ENCODE measurements around the gene NUMBL. TPM values are rescaled to one million over a fixed set of nuclear protein-coding genes. Genes with fewer than 3 reads are reported as not detected.
"Not testable (repeated sequence)": the region's sequence is repeated elsewhere in the genome, so short reads cannot be mapped to it uniquely, and the experiment has no call there.

NUMBL gene
- total RNA-seq, 2 donors from 2014 or later: 5.7 to 7.5 TPM

DNA sequence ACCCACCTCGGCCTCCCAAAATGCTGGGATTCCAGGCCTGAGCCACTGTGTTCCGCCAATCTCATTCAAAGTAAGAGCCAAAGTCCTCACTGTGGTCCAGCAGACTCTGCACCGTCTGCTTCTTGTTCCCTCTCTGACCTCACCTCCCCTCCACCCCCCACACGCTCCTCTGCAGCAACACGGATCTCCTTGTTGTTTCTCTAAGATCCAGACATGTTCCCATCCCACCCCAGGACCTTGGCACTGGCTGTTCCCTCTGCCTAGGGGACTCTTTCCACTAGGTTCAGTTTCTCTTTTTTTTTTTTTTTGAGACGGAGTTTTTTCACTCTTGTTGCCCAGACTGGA, 50.8 kb downstream of the NUMBL start:
- H3K9me3 ChIP-seq (ENCODE audit: control insufficient read depth, low read length, poor library complexity, severe bottlenecking): no peaks in the 10 kb centered on the region
- DNase-seq (no peak), ATAC-seq (no peak)
- Mint-ChIP-seq H3K4me3 (no peak overlapping the region), H3K27ac (no peak overlapping the region), H3K36me3 (ENCODE audit: low read depth) (no peaks in the 10 kb centered on the region), H3K4me1 (peaks cover under 1% of the 10 kb centered on the region), H3K27me3 (peaks cover 7% of the 10 kb centered on the region)

DNA sequence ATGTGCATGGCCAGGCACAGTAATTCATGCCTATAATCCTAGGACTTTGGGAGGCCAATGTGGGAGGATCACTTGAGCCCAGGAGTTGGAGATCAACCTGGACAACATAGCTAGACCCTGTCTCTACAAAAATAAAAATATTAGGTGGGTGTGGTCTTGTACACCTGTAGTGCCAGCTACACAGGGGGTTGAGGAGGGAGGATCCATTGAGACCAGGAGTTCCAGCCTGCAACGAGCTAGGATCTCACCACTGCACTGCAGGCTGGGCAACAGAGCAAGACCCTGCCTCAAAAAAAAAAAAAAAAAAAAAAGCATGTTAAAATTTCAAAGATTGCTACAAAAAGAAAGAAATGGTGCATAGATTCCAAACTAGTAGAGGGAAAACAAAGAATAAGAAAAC, 52.1 kb downstream of the NUMBL start:
- H3K36me3 Mint-ChIP-seq (ENCODE audit: low read depth): no peaks in the 10 kb centered on the region
- DNase-seq: no peak
- H3K4me3 Mint-ChIP-seq: no peak overlapping the region
- H3K27me3 Mint-ChIP-seq: peaks cover 11% of the 10 kb centered on the region
- no peak overlapping the region for H3K27ac Mint-ChIP-seq
- H3K4me1 Mint-ChIP-seq: peaks cover 10% of the 10 kb centered on the region
- no peak for ATAC-seq
- no peaks in the 10 kb centered on the region for H3K9me3 ChIP-seq (ENCODE audit: control insufficient read depth, low read length, poor library complexity, severe bottlenecking)

DNA sequence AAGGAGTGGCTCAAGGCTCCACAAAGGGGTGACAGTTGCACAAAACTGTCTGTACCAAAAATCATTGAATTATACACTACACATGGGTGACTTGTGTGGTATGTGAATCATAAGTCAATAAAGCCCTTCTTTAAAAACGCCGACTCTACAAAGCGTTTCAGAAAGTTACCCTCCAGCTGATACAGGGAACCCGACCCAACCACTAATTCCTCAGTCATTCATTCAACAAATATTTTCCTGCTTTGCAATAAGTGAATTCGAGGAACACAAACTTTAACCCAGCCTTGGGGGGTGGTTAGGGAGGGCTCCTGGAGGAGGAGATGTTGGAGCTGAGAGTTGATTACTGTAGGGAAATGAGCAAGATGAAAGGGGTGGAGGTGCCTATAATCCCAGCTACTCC, 57.2 kb downstream of the NUMBL start:
- DNase-seq: no peak
- ATAC-seq: no peak
- no peak overlapping the region for H3K27ac Mint-ChIP-seq
- peaks cover 14% of the 10 kb centered on the region for H3K4me1 Mint-ChIP-seq
- peaks cover 4% of the 10 kb centered on the region for H3K36me3 Mint-ChIP-seq (ENCODE audit: low read depth)
- no peak overlapping the region for H3K4me3 Mint-ChIP-seq
- peaks cover 4% of the 10 kb centered on the region for H3K27me3 Mint-ChIP-seq
- no peaks in the 10 kb centered on the region for H3K9me3 ChIP-seq (ENCODE audit: control insufficient read depth, low read length, poor library complexity, severe bottlenecking)

DNA sequence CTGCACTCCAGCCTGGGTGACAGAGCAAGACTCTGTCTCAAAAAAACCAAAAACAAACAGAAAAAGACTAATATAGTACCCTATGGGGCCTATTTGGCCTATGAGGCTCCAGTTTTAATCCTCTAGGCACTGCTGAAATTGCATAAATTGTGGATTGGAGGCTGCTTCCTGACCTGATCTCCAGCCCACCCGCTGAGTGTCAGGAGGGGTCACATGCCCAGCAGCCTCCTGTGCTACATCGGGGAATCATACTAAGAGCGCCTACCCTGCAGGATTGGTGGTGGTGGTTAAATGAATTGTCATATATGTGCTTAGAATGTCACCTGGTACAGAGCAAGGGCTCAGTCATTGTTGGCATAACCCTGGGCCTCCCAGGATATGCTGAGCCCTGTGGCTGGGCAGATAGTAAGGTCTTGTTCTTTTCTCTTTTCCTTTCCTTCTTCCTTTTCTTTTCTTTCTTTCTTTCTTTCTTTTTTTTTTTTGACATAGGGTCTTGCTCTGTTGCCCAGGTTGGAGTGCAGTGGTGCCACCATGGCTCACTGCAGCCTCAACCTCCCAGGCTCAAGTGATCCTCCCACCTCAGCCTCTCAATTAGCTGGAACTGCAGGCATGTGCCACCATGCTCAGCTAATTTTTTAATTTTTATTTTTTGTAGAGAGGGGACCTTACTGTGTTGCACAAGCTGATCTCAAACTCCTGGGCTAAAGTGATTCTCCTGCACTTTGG, 58.0 kb downstream of the NUMBL start:
- peaks cover 4% of the 10 kb centered on the region for H3K27me3 Mint-ChIP-seq

DNA sequence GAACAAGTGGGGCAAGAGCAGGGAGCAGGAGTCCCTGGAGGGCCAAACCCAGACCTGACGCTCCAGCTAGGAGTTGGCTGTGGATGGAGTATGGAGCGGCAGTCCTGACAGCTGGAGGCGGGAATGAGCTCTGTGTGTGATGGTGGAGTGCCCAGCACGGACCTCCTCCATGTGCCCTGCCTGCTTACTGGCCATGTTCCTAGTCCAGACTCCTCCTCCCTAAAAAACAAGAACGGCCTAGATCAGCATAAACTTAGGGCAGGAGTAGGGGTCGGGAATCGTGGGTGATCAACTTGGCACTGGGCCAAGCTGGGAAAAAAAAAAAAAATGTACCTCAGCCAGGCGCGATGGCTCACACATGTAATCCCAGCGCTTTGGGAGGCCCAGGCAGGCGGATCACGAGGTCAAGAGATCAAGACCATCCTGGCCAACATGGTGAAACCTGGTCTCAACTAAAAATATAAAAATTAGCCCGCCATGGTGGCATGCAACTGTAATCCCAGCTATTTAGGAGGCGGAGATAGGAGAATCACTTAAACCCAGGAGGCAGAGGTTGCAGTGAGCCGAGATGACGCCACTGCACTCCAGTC, 59.8 kb downstream of the NUMBL start:
- peaks cover 6% of the 10 kb centered on the region for H3K36me3 Mint-ChIP-seq (ENCODE audit: low read depth)
- H3K27ac Mint-ChIP-seq: no peak overlapping the region
- DNase-seq (no peak), ATAC-seq (no peak)
- H3K27me3 Mint-ChIP-seq: peaks cover 4% of the 10 kb centered on the region
- H3K9me3 ChIP-seq (ENCODE audit: control insufficient read depth, low read length, poor library complexity, severe bottlenecking): no peaks in the 10 kb centered on the region
- no peak overlapping the region for H3K4me3 Mint-ChIP-seq
- peaks cover 18% of the 10 kb centered on the region for H3K4me1 Mint-ChIP-seq

More for the DNA sequence above, 58.0 kb downstream of the NUMBL start:
- no peaks in the 10 kb centered on the region for H3K9me3 ChIP-seq (ENCODE audit: control insufficient read depth, low read length, poor library complexity, severe bottlenecking)
- DNase-seq (no peak), ATAC-seq (no peak)
- no peak overlapping the region for H3K4me3 Mint-ChIP-seq
- peaks cover 4% of the 10 kb centered on the region for H3K36me3 Mint-ChIP-seq (ENCODE audit: low read depth)
- peaks cover 14% of the 10 kb centered on the region for H3K4me1 Mint-ChIP-seq
- no peak overlapping the region for H3K27ac Mint-ChIP-seq

DNA sequence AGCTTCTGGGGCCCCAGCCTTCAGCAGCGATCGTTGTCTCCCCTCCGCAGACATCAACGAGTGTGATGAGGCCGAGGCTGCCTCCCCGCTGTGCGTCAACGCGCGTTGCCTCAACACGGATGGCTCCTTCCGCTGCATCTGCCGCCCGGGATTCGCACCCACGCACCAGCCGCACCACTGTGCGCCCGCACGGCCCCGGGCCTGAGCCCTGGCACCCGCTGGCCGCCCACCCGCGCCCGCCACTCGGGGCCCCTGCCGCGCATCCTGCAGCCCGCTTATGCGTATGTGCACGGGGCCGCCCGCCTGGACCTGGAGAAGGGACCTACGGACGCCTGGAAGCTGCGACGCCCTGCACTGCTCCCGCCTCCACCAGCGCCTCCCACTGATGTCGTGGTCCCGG, 61.1 kb downstream of the NUMBL start:
- H3K4me1 Mint-ChIP-seq: peaks cover 19% of the 10 kb centered on the region
- H3K27ac Mint-ChIP-seq: no peak overlapping the region
- H3K27me3 Mint-ChIP-seq: peaks cover under 1% of the 10 kb centered on the region
- DNase-seq (no peak), ATAC-seq (no peak)
- no peaks in the 10 kb centered on the region for H3K9me3 ChIP-seq (ENCODE audit: control insufficient read depth, low read length, poor library complexity, severe bottlenecking)
- H3K4me3 Mint-ChIP-seq: no peak overlapping the region
- H3K36me3 Mint-ChIP-seq (ENCODE audit: low read depth): peaks cover 12% of the 10 kb centered on the region

DNA sequence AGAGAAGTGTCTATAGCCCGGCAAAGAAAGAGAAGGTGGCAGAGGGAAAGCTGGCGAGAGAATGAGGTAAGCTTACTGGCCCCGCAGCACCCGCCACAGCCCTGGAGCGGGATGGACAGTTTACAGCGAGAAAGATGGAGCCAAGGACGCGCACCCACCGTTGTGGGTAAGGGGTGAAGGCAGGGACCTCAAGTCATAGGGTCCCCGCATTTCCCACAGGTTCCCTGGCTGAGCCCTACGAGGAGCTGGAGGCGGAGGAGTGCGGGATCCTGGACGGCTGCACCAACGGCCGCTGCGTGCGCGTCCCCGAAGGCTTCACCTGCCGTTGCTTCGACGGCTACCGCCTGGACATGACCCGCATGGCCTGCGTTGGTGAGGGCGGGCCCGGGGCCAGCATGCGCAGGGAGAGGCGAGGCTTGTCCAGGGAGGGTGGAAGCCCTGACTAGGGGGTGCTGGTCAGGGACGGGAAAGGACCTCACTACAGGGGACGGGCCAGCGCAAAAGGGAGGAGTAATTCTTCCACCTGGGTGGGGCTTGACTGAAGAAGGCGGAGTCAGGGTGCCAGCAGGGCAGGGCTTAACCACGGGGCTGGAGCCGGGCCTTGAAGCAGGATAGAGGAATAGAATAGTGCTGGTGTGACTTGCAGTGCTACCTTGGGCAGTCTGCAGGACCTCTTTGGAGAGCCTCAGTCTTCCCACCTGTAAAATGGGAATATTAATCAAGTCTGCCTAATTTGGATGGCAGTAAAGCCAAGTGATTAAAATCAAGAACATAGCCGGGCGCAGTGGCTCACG, 62.8 kb downstream of the NUMBL start:
- Mint-ChIP-seq H3K4me3 (no peak overlapping the region), H3K4me1 (peaks cover 16% of the 10 kb centered on the region), H3K27me3 (no peaks in the 10 kb centered on the region), H3K36me3 (ENCODE audit: low read depth) (peaks cover 14% of the 10 kb centered on the region), H3K27ac (peak overlapping the region; percentile 45)
- DNase-seq: no peak
- H3K9me3 ChIP-seq (ENCODE audit: control insufficient read depth, low read length, poor library complexity, severe bottlenecking): no peaks in the 10 kb centered on the region
- ATAC-seq: no peak

DNA sequence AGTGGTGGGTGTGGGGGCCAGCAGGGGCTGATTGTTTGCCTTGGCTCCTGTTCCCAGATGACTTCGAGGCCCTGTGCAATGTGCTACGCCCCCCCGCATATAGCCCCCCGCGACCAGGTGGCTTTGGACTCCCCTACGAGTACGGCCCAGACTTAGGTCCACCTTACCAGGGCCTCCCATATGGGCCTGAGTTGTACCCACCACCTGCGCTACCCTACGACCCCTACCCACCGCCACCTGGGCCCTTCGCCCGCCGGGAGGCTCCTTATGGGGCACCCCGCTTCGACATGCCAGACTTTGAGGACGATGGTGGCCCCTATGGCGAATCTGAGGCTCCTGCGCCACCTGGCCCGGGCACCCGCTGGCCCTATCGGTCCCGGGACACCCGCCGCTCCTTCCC, 63.5 kb downstream of the NUMBL start:
- peaks cover 17% of the 10 kb centered on the region for H3K4me1 Mint-ChIP-seq
- H3K9me3 ChIP-seq (ENCODE audit: control insufficient read depth, low read length, poor library complexity, severe bottlenecking): no peaks in the 10 kb centered on the region
- DNase-seq (no peak), ATAC-seq (no peak)
- H3K36me3 Mint-ChIP-seq (ENCODE audit: low read depth): peaks cover 14% of the 10 kb centered on the region
- H3K27ac Mint-ChIP-seq: no peak overlapping the region
- H3K4me3 Mint-ChIP-seq: no peak overlapping the region
- no peaks in the 10 kb centered on the region for H3K27me3 Mint-ChIP-seq

DNA sequence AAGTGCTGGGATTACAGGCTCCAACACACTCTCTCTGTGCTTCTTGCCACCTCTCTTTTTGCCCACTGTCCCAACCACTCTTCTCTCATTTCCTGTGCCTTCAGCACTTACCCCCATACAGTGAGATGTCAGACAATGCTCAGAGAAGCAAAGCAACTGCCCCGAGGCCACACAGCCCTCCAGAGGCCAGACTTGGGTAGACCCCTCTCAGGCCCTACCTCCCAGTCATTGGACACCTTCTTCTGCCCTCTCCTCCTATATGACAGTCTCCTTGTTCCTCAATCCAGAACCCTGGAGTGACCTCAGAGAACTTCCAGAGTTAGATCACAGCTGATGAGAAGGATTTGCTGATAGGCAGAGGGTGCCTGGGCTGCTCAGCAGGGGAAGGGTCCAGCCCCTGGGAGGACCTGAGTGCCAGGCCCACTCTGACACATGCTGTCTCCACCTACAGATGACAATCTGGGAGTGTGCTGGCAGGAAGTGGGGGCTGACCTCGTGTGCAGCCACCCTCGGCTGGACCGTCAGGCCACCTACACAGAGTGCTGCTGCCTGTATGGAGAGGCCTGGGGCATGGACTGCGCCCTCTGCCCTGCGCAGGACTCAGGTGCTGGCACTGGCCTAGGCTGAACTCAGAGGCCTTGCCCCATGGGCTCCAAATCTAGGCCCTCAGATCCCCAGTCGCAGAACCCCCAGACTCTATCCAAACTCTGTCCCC, 64.9 kb downstream of the NUMBL start:
- Mint-ChIP-seq H3K36me3 (ENCODE audit: low read depth) (peaks cover 14% of the 10 kb centered on the region), H3K4me1 (peaks cover 18% of the 10 kb centered on the region), H3K27me3 (no peaks in the 10 kb centered on the region), H3K4me3 (peak overlapping the region; percentile 25), H3K27ac (peak overlapping the region; percentile 59)
- H3K9me3 ChIP-seq (ENCODE audit: control insufficient read depth, low read length, poor library complexity, severe bottlenecking): no peaks in the 10 kb centered on the region
- DNase-seq: no peak
- ATAC-seq: no peak

DNA sequence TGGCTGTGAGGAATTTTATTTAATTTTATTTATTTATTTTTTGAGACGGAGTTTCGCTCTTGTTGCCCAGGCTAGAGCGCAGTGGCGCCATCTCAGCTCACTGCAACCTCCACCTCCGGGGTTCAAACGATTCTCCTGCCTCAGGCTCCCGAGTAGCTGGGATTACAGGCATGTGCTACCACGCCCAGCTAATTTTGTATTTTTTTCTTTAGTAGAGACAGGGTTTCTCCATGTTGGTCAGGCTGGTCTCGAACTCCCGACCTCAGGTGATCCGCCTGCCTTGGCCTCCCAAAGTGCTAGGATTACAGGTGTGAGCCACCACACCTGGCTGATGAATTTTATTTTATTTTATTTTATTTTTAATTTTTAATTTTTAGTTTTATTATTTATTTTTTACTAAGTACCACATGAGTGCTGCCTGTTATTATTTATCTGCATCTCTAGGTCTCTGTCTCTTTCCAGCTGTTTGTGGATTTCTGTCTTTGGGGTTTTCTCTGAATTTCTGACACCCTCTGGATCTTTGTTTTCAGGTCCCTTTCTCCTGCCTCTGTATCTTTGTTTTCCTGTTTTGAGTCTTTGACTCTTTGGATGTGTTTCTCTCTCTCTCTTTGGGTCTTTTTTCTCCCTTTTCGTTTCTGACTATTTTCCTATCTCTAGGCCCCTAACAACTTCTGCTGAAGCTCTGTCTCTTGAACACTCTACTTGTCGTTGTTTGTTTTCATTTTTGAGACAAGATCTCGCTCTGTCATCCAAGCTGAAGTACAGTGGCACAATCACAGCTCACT, 65.9 kb downstream of the NUMBL start:
- H3K27ac Mint-ChIP-seq: peak overlapping the region; percentile 59
- H3K4me1 Mint-ChIP-seq: peaks cover 15% of the 10 kb centered on the region
- peaks cover 15% of the 10 kb centered on the region for H3K36me3 Mint-ChIP-seq (ENCODE audit: low read depth)
- not testable (repeated sequence) for DNase-seq; H3K9me3 ChIP-seq (ENCODE audit: control insufficient read depth, low read length, poor library complexity, severe bottlenecking); H3K27me3 Mint-ChIP-seq; ATAC-seq; H3K4me3 Mint-ChIP-seq

DNA sequence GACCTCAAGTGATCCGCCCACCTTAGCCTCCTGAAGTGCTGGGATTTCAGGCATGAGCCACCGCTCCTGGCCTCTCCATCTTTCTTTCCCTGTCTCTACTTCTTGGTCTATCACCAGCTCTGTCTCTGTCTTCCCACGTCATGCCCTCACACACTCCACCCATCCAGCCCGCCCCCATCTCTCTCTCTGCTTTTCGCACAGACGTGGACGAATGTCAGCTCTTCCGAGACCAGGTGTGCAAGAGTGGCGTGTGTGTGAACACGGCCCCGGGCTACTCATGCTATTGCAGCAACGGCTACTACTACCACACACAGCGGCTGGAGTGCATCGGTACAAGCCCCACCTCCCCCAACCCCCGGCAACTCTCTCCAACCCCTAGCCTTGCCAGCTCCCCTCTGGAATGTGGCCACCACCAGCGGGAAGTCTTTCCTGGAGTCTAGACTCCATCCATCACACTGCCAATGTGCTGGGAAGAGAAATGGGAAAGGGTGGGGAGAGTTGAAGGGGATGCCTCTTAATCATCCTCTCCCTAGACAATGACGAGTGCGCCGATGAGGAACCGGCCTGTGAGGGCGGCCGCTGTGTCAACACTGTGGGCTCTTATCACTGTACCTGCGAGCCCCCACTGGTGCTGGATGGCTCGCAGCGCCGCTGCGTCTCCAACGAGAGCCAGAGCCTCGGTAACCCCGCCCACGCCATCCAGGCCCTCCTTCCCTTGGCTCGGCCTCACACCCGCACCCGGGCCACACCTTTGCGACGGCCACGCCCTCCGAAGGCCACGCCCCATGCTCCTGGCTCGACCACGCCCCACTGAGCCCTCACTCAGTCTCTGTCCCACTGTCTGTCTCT, 66.8 kb downstream of the NUMBL start:
- no peaks in the 10 kb centered on the region for H3K27me3 Mint-ChIP-seq
- peaks cover 15% of the 10 kb centered on the region for H3K36me3 Mint-ChIP-seq (ENCODE audit: low read depth)
- ATAC-seq: no peak
- no peak overlapping the region for H3K4me3 Mint-ChIP-seq
- peaks cover 15% of the 10 kb centered on the region for H3K4me1 Mint-ChIP-seq
- no peak overlapping the region for H3K27ac Mint-ChIP-seq
- no peaks in the 10 kb centered on the region for H3K9me3 ChIP-seq (ENCODE audit: control insufficient read depth, low read length, poor library complexity, severe bottlenecking)
- no peak for DNase-seq

DNA sequence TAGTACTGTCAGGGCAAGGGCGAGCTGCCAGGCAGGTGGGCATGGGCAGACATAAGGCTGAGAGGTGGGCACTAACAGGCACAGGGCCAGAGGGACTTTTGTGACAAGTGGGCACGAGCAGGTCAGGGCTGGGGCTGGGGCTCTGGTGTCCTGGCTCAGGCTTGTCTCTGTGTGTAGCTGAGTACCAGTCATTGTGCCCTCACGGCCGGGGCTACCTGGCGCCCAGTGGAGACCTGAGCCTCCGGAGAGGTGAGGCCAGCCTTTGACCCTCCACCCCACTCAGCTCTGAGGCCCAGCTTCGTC, 67.7 kb downstream of the NUMBL start:
- Mint-ChIP-seq H3K4me3 (no peak overlapping the region), H3K4me1 (peaks cover 17% of the 10 kb centered on the region), H3K27me3 (no peaks in the 10 kb centered on the region), H3K36me3 (ENCODE audit: low read depth) (peaks cover 15% of the 10 kb centered on the region), H3K27ac (no peak overlapping the region)
- no peak for DNase-seq
- no peak for ATAC-seq
- no peaks in the 10 kb centered on the region for H3K9me3 ChIP-seq (ENCODE audit: control insufficient read depth, low read length, poor library complexity, severe bottlenecking)
